BLaER1 (cell line): ENCODE measurements around the gene GRAMD1B.
A peak's percentile ranks its signal among the peaks of the same experiment; 100 is the strongest.

Experiments
- H3K27ac ChIP-seq: shearing (Covaris generic); formaldehyde crosslinking; 2 replicates; pipeline ENCODE4 v1.8.1; 2022
- H3K27me3 ChIP-seq: shearing (Covaris generic); formaldehyde crosslinking; 2 replicates; pipeline ENCODE4 v1.8.1; 2022
- H3K36me3 ChIP-seq: shearing (Covaris generic); formaldehyde crosslinking; 2 replicates; pipeline ENCODE4 v1.8.1; 2022
- H3K4me1 ChIP-seq: shearing (Covaris generic); formaldehyde crosslinking; 2 replicates; pipeline ENCODE4 v1.8.1; 2022
- H3K4me2 ChIP-seq: shearing (Covaris generic); formaldehyde crosslinking; 2 replicates; pipeline ENCODE4 v1.8.1; 2022
- H3K4me3 ChIP-seq: shearing (Covaris generic); formaldehyde crosslinking; 2 replicates; pipeline ENCODE4 v1.8.1; 2022
- H3K9ac ChIP-seq: shearing (Covaris generic); formaldehyde crosslinking; 2 replicates; pipeline ENCODE4 v1.8.1; 2022
- H3K9me3 ChIP-seq: shearing (Covaris generic); formaldehyde crosslinking; 2 replicates; pipeline ENCODE4 v1.8.1; 2022
- H4K20me1 ChIP-seq: shearing (Covaris generic); formaldehyde crosslinking; 2 replicates; pipeline ENCODE4 v1.8.1; 2022
- Cebpa-rat ChIP-seq: shearing (Covaris generic); IDR thresholded peaks from 2 replicates; pipeline ENCODE4 v1.8.1; 2022

The GRAMD1B gene

GRCh38 chr11:123473941-123474677, 44.0 kb downstream of the GRAMD1B start:
- Histone ChIP-seq H3K4me1 (peaks cover 39% of the 10 kb centered on the region), H3K9ac (no peak overlapping the region), H4K20me1 (peaks cover 14% of the 10 kb centered on the region), H3K27ac (no peak overlapping the region), H3K4me2 (no peak overlapping the region), H3K27me3 (no peaks in the 10 kb centered on the region), H3K36me3 (0 out of 2 replicates have a peak, but pooled peaks cover 7% of the 10 kb centered on the region), H3K9me3 (no peaks in the 10 kb centered on the region), H3K4me3 (no peak overlapping the region)
- no peak for TF ChIP-seq Cebpa-rat

- no peak overlapping the region for H3K27ac ChIP-seq
- H3K9ac ChIP-seq = no peak overlapping the region
- peaks cover 22% of the 10 kb centered on the region for H4K20me1 ChIP-seq
- no peak for TF ChIP-seq Cebpa-rat
- no peaks in the 10 kb centered on the region for H3K27me3 ChIP-seq
- peaks cover 39% of the 10 kb centered on the region for H3K4me1 ChIP-seq
- H3K4me2 ChIP-seq = no peak overlapping the region
- H3K4me3 ChIP-seq = no peak overlapping the region
- 0 out of 2 replicates have a peak, but pooled peaks cover 7% of the 10 kb centered on the region for H3K36me3 ChIP-seq
- no peaks in the 10 kb centered on the region for H3K9me3 ChIP-seq
Measured at GRCh38 chr11:123474994-123475393, 44.9 kb downstream of the GRAMD1B start.

GRCh38 chr11:123475469-123475868, 45.4 kb downstream of the GRAMD1B start:
- Histone ChIP-seq H3K4me2 (no peak overlapping the region), H3K4me1 (peaks cover 38% of the 10 kb centered on the region), H3K36me3 (peaks cover 7% of the 10 kb centered on the region; the same call in 1 of the 2 replicates), H3K27me3 (no peaks in the 10 kb centered on the region), H3K9me3 (no peaks in the 10 kb centered on the region), H4K20me1 (peaks cover 27% of the 10 kb centered on the region), H3K9ac (no peak overlapping the region), H3K4me3 (no peak overlapping the region), H3K27ac (no peak overlapping the region)
- TF ChIP-seq Cebpa-rat = no peak

GRCh38 chr11:123477205-123477907, 47.3 kb downstream of the GRAMD1B start:
- Histone ChIP-seq H3K27ac (no peak overlapping the region), H3K4me2 (peak overlapping the region; percentile 41; the same call in 1 of the 2 replicates), H4K20me1 (peaks cover 45% of the 10 kb centered on the region), H3K4me3 (no peak overlapping the region), H3K27me3 (no peaks in the 10 kb centered on the region), H3K9me3 (no peaks in the 10 kb centered on the region), H3K36me3 (peaks cover 25% of the 10 kb centered on the region), H3K9ac (no peak overlapping the region), H3K4me1 (peaks cover 41% of the 10 kb centered on the region)
- TF ChIP-seq Cebpa-rat = no peak

- peaks cover 56% of the 10 kb centered on the region for H4K20me1 ChIP-seq
- no peak overlapping the region for H3K9ac ChIP-seq
- H3K9me3 ChIP-seq = no peaks in the 10 kb centered on the region
- H3K27ac ChIP-seq = no peak overlapping the region
- H3K36me3 ChIP-seq = peaks cover 26% of the 10 kb centered on the region
- H3K4me1 ChIP-seq = peaks cover 51% of the 10 kb centered on the region
- no peaks in the 10 kb centered on the region for H3K27me3 ChIP-seq
- no peak for TF ChIP-seq Cebpa-rat
- no peak overlapping the region for H3K4me3 ChIP-seq
- H3K4me2 ChIP-seq = peak overlapping the region; percentile 41
Measured at GRCh38 chr11:123478352-123478987, 48.4 kb downstream of the GRAMD1B start.

- no peak overlapping the region for H3K4me3 ChIP-seq
Measured at GRCh38 chr11:123479048-123479837, 49.2 kb downstream of the GRAMD1B start.

GRCh38 chr11:123480290-123480815, 50.3 kb downstream of the GRAMD1B start:
- Histone ChIP-seq H3K9me3 (no peaks in the 10 kb centered on the region), H3K4me2 (no peak overlapping the region; the same call in 1 of the 2 replicates), H3K27ac (no peak overlapping the region), H3K4me1 (peaks cover 62% of the 10 kb centered on the region), H3K9ac (no peak overlapping the region), H3K4me3 (no peak overlapping the region), H3K27me3 (no peaks in the 10 kb centered on the region), H3K36me3 (peaks cover 22% of the 10 kb centered on the region), H4K20me1 (peaks cover 68% of the 10 kb centered on the region)
- TF ChIP-seq Cebpa-rat = no peak

More at GRCh38 chr11:123479048-123479837, 49.2 kb downstream of the GRAMD1B start:
- Histone ChIP-seq H3K4me2 (peak overlapping the region; percentile 1; the same call in 1 of the 2 replicates), H3K9ac (no peak overlapping the region), H3K36me3 (peaks cover 22% of the 10 kb centered on the region), H4K20me1 (peaks cover 64% of the 10 kb centered on the region), H3K4me1 (peaks cover 59% of the 10 kb centered on the region), H3K27ac (no peak overlapping the region), H3K9me3 (no peaks in the 10 kb centered on the region), H3K27me3 (no peaks in the 10 kb centered on the region)
- no peak for TF ChIP-seq Cebpa-rat

GRCh38 chr11:123480882-123481281, 50.8 kb downstream of the GRAMD1B start:
- Histone ChIP-seq H3K27me3 (no peaks in the 10 kb centered on the region), H3K4me3 (no peak overlapping the region), H3K27ac (no peak overlapping the region), H3K9ac (no peak overlapping the region), H3K9me3 (no peaks in the 10 kb centered on the region), H3K4me1 (peaks cover 67% of the 10 kb centered on the region), H3K36me3 (peaks cover 25% of the 10 kb centered on the region), H4K20me1 (peaks cover 73% of the 10 kb centered on the region), H3K4me2 (no peak overlapping the region)
- TF ChIP-seq Cebpa-rat = no peak

- Histone ChIP-seq H3K4me2 (no peak overlapping the region), H3K9ac (no peak overlapping the region), H3K27ac (no peak overlapping the region), H3K9me3 (no peaks in the 10 kb centered on the region), H3K27me3 (no peaks in the 10 kb centered on the region), H3K4me1 (peaks cover 70% of the 10 kb centered on the region), H4K20me1 (peaks cover 80% of the 10 kb centered on the region), H3K36me3 (peaks cover 30% of the 10 kb centered on the region), H3K4me3 (no peak overlapping the region)
- no peak for TF ChIP-seq Cebpa-rat
Measured at GRCh38 chr11:123481640-123482039, 51.6 kb downstream of the GRAMD1B start.
